ENCODE results near the gene MEIS2.

Gene MEIS2

GRCh38 chr15:37020852-37021251 lies 79.5 kb downstream of the MEIS2 start:
- TF ChIP-seq MYC (IDR thresholded peaks at IDR 0.05; ENCODE audit: low read depth, low read length) (no peak), CTCF (IDR thresholded peaks at IDR 0.05; ENCODE audit: low read depth, low read length) (no peak), POLR2A (IDR thresholded peaks at IDR 0.05; ENCODE audit: extremely low read depth, insufficient read length) (no peak), MAX (IDR thresholded peaks at IDR 0.05; ENCODE audit: low read depth, low read length) (no peak)
- no peak overlapping the region for H3K4me3 ChIP-seq (ENCODE audit: low read depth, low read length)
- DNase-seq (ENCODE audit: low read depth) = no peak

- TF ChIP-seq CTCF (IDR thresholded peaks at IDR 0.05; ENCODE audit: low read depth, low read length) = no peak
- no peak for TF ChIP-seq MYC (IDR thresholded peaks at IDR 0.05; ENCODE audit: low read depth, low read length)
- TF ChIP-seq POLR2A (IDR thresholded peaks at IDR 0.05; ENCODE audit: extremely low read depth, insufficient read length) = no peak
- TF ChIP-seq MAX (IDR thresholded peaks at IDR 0.05; ENCODE audit: low read depth, low read length) = no peak
- no peak for DNase-seq (ENCODE audit: low read depth)
- no peak overlapping the region for H3K4me3 ChIP-seq (ENCODE audit: low read depth, low read length)
Measured at GRCh38 chr15:37019479-37020433, 80.6 kb downstream of the MEIS2 start.

- H3K4me3 ChIP-seq (ENCODE audit: low read depth, low read length) = no peak overlapping the region
- TF ChIP-seq POLR2A (IDR thresholded peaks at IDR 0.05; ENCODE audit: extremely low read depth, insufficient read length) (no peak), MAX (IDR thresholded peaks at IDR 0.05; ENCODE audit: low read depth, low read length) (no peak), MYC (IDR thresholded peaks at IDR 0.05; ENCODE audit: low read depth, low read length) (no peak), CTCF (IDR thresholded peaks at IDR 0.05; ENCODE audit: low read depth, low read length) (no peak)
- DNase-seq (ENCODE audit: low read depth) = no peak
Measured at GRCh38 chr15:37017031-37017625, 83.2 kb downstream of the MEIS2 start.

GRCh38 chr15:37016231-37016630 lies 84.1 kb downstream of the MEIS2 start:
- no peak for DNase-seq (ENCODE audit: low read depth)
- no peak overlapping the region for H3K4me3 ChIP-seq (ENCODE audit: low read depth, low read length)
- TF ChIP-seq CTCF (IDR thresholded peaks at IDR 0.05; ENCODE audit: low read depth, low read length) (no peak), MAX (IDR thresholded peaks at IDR 0.05; ENCODE audit: low read depth, low read length) (no peak), MYC (IDR thresholded peaks at IDR 0.05; ENCODE audit: low read depth, low read length) (no peak), POLR2A (IDR thresholded peaks at IDR 0.05; ENCODE audit: extremely low read depth, insufficient read length) (no peak)

- no peak for TF ChIP-seq CTCF (IDR thresholded peaks at IDR 0.05; ENCODE audit: low read depth, low read length)
- TF ChIP-seq MAX (IDR thresholded peaks at IDR 0.05; ENCODE audit: low read depth, low read length) = no peak
- no peak for TF ChIP-seq POLR2A (IDR thresholded peaks at IDR 0.05; ENCODE audit: extremely low read depth, insufficient read length)
- TF ChIP-seq MYC (IDR thresholded peaks at IDR 0.05; ENCODE audit: low read depth, low read length) = no peak
- no peak overlapping the region for H3K4me3 ChIP-seq (ENCODE audit: low read depth, low read length)
- DNase-seq (ENCODE audit: low read depth) = no peak
Measured at GRCh38 chr15:37015451-37015850, 84.9 kb downstream of the MEIS2 start.

Measured in NB4 (cell line).